ENCODE data around the gene FSHR.

DNA sequence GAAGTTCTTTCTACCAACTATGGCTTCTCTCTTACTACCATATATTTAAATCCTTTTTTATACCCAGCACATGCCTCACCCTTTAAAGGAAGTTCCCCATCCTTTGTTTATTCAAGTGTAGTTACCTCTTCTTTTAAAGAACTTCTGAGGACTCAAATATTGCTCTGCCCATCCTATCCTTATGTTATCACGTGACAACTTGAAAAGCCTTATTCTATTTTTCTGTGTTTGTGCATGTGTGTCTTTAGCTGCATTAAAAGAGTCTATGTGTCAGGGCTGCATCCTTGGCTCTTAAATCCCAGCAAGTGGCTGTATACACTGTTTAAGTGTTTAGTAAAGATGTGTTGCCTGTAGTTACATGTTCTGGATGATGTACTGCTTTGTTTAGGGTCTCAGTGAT lies 22.5 kb downstream of the FSHR start:
- TF ChIP-seq CTCF (IDR thresholded peaks at IDR 0.05) (no peak), POLR2A (IDR thresholded peaks at IDR 0.05) (no peak)
